ENCODE measurements around the gene OTUB2. TPM values are rescaled to one million over a fixed set of nuclear protein-coding genes. Genes with fewer than 3 reads are reported as not detected.

The OTUB2 gene
- total and polyA plus RNA-seq, 8 donors = 0.45 to 4.1 (median 0.63) TPM; not detected in 2

- H3K27ac ChIP-seq = peak overlapping the region in 1 of 5 donors; percentile 16
- WGBS, 5 donors = 60 to 69% (median 60%) methylated on average over 10 to 12 of the region's 12 CpGs
- TF ChIP-seq EP300 (IDR thresholded peaks at IDR 0.05) = no peak
- no peak for TF ChIP-seq CTCF (IDR thresholded peaks at IDR 0.05)
- TF ChIP-seq POLR2AphosphoS5 (IDR thresholded peaks at IDR 0.05) = no peak
- TF ChIP-seq POLR2A (IDR thresholded peaks at IDR 0.05) = no peak
- no peak for DNase-seq
- peaks cover 12 to 20% (median 15%) of the 10 kb centered on the region in 4 donors for H3K4me1 ChIP-seq
- H3K36me3 ChIP-seq = peaks cover 19 to 47% (median 42%) of the 10 kb centered on the region in 4 donors
- H3K27me3 ChIP-seq = no peaks in the 10 kb centered on the region
- H3K9me3 ChIP-seq = no peaks in the 10 kb centered on the region
- H3K4me3 ChIP-seq = no peak overlapping the region
- intact Hi-C loops (cut with DNase I; ENCODE audit: low total_unique reads) = no loop called here
Measured at GRCh38 chr14:94042433-94043091, 16.4 kb downstream of the OTUB2 start.

GRCh38 chr14:94043111-94043755 is 17.1 kb downstream of the OTUB2 start:
- TF ChIP-seq POLR2AphosphoS5 (IDR thresholded peaks at IDR 0.05) (no peak), POLR2A (IDR thresholded peaks at IDR 0.05) (no peak), CTCF (IDR thresholded peaks at IDR 0.05) (no peak), EP300 (IDR thresholded peaks at IDR 0.05) (no peak)
- Histone ChIP-seq H3K27ac (no peak overlapping the region), H3K9me3 (no peaks in the 10 kb centered on the region), H3K4me3 (no peak overlapping the region), H3K36me3 (peaks cover 25 to 54% (median 49%) of the 10 kb centered on the region in 4 donors), H3K27me3 (no peaks in the 10 kb centered on the region), H3K4me1 (peaks cover 12 to 20% (median 15%) of the 10 kb centered on the region in 4 donors)
- intact Hi-C loops (cut with DNase I; ENCODE audit: low total_unique reads) = no loop called here
- WGBS, 5 donors = 74 to 85% (median 75%) methylated on average over 10 to 13 of the region's 13 CpGs
- DNase-seq = no peak

GRCh38 chr14:94043756-94044475 is 17.8 kb downstream of the OTUB2 start:
- intact Hi-C loops (cut with DNase I; ENCODE audit: low total_unique reads) = no loop called here
- H3K36me3 ChIP-seq = peaks cover 32 to 61% (median 56%) of the 10 kb centered on the region in 4 donors
- WGBS, 5 donors = 86 to 92% (median 89%) methylated on average over 14 of the region's 14 CpGs
- no peaks in the 10 kb centered on the region for H3K27me3 ChIP-seq
- peaks cover 12 to 23% (median 15%) of the 10 kb centered on the region in 4 donors for H3K4me1 ChIP-seq
- no peak overlapping the region for H3K4me3 ChIP-seq
- no peaks in the 10 kb centered on the region for H3K9me3 ChIP-seq
- no peak overlapping the region for H3K27ac ChIP-seq
- DNase-seq = no peak
- TF ChIP-seq CTCF (IDR thresholded peaks at IDR 0.05) = no peak
- TF ChIP-seq EP300 (IDR thresholded peaks at IDR 0.05) = no peak
- TF ChIP-seq POLR2AphosphoS5 (IDR thresholded peaks at IDR 0.05) = no peak
- no peak for TF ChIP-seq POLR2A (IDR thresholded peaks at IDR 0.05)

- DNase-seq = no peak
- H3K36me3 ChIP-seq = peaks cover 38 to 67% (median 63%) of the 10 kb centered on the region in 4 donors
- no peaks in the 10 kb centered on the region for H3K27me3 ChIP-seq
- no peak overlapping the region for H3K27ac ChIP-seq
- no peaks in the 10 kb centered on the region for H3K9me3 ChIP-seq
- WGBS, 5 donors = 88 to 93% (median 90%) methylated on average over 17 to 20 of the region's 20 CpGs
- peaks cover 12 to 29% (median 15%) of the 10 kb centered on the region in 4 donors for H3K4me1 ChIP-seq
- H3K4me3 ChIP-seq = no peak overlapping the region
- TF ChIP-seq CTCF (IDR thresholded peaks at IDR 0.05) (no peak), POLR2AphosphoS5 (IDR thresholded peaks at IDR 0.05) (no peak), EP300 (IDR thresholded peaks at IDR 0.05) (no peak), POLR2A (IDR thresholded peaks at IDR 0.05) (no peak)
- intact Hi-C loops (cut with DNase I; ENCODE audit: low total_unique reads) = no loop called here
Measured at GRCh38 chr14:94044476-94045091, 18.4 kb downstream of the OTUB2 start.
